Retinal pigment epithelial cell (primary cell): ENCODE results near the gene DAPK1.
A peak's percentile ranks its signal among the peaks of the same experiment; 100 is the strongest.

Experiments
- DNase-seq: peaks from one replicate; pipeline ENCODE4 v3.0.0-alpha.2; 2010; ENCODE audit warnings: low read depth
- H3K4me3 ChIP-seq: 2 replicates; pipeline ENCODE4 v1.5.1; 2011; ENCODE audit warnings: mild to moderate bottlenecking, low read length, control low read depth, moderate library complexity
- CTCF ChIP-seq: conservative IDR thresholded peaks from 2 replicates; pipeline ENCODE4 v1.5.1; 2011; ENCODE audit warnings: low read depth, low read length, control low read depth, inconsistent platforms

Gene DAPK1

GRCh38 chr9:87706066-87706739 is 208.5 kb downstream of the DAPK1 start:
- DNase-seq, result no peak
- no peak for TF ChIP-seq CTCF
- H3K4me3 ChIP-seq, result no peak overlapping the region

- no peak for DNase-seq
- no peak overlapping the region for H3K4me3 ChIP-seq
- no peak for TF ChIP-seq CTCF
Observed at GRCh38 chr9:87707805-87708506, 210.3 kb downstream of the DAPK1 start.

- DNase-seq, result no peak
- no peak for TF ChIP-seq CTCF
- H3K4me3 ChIP-seq, result no peak overlapping the region
Observed at GRCh38 chr9:87708546-87708945, 210.9 kb downstream of the DAPK1 start.

GRCh38 chr9:87708986-87709728 is 211.5 kb downstream of the DAPK1 start:
- no peak for TF ChIP-seq CTCF
- DNase-seq, result no peak
- H3K4me3 ChIP-seq, result no peak overlapping the region

GRCh38 chr9:87710443-87710842 is 212.8 kb downstream of the DAPK1 start:
- no peak overlapping the region for H3K4me3 ChIP-seq
- no peak for TF ChIP-seq CTCF
- no peak for DNase-seq

- peak; percentile 40 for DNase-seq
Observed at GRCh38 chr9:87711857-87712800, 214.5 kb downstream of the DAPK1 start.

More at GRCh38 chr9:87711857-87712800, 214.5 kb downstream of the DAPK1 start:
- no peak for TF ChIP-seq CTCF
- H3K4me3 ChIP-seq, result no peak overlapping the region
